Measurements from ENCODE around the gene EAPP. TPM values are rescaled to one million over a fixed set of nuclear protein-coding genes. Genes with fewer than 3 reads are reported as not detected.

EAPP gene
- total and polyA plus RNA-seq, 10 of the 15 experiments (the other 5 are each of a cell fraction or from before 2014, with no cell fraction given): 23.5 to 94.6 (median 44.7) TPM

- SMC1A ChIA-PET (ENCODE audit: uncharacterized antibody, unreplicated experiment): interaction anchor here (0.6 kb wide), 1 partner anchor 427 kb away, joined by 3 read pairs; no protein-coding TSS in a partner anchor
- BruUV-seq (replicated peaks): no TSS peak
- Histone ChIP-seq H3K79me2 (ENCODE audit: control insufficient read depth, insufficient read depth, low read length) (no peaks in the 10 kb centered on the region), H4K20me1 (ENCODE audit: control insufficient read depth, insufficient read depth) (no peaks in the 10 kb centered on the region), H3K4me3 (no peak overlapping the region), H3K9ac (ENCODE audit: control insufficient read depth, insufficient read depth, low read length) (no peak overlapping the region), H3K27ac (ENCODE audit: control insufficient read depth, insufficient read depth) (no peak overlapping the region), H3K4me2 (ENCODE audit: control insufficient read depth, insufficient read depth) (no peak overlapping the region), H3K36me3 (ENCODE audit: control insufficient read depth in 2 of 2, insufficient read depth in 2 of 2, low read length in 1 of 2) (no peaks in the 10 kb centered on the region), H3K9me3 (replicated peaks; ENCODE audit: control insufficient read depth, insufficient read depth, low read length) (no peaks in the 10 kb centered on the region), H3K4me1 (ENCODE audit: control insufficient read depth, insufficient read depth, low read length) (no peaks in the 10 kb centered on the region), H2AFZ (ENCODE audit: control insufficient read depth, low read depth, low read length) (no peak overlapping the region), H3K27me3 (replicated peaks in 1 of 2; ENCODE audit: control insufficient read depth in 2 of 2, insufficient read depth in 2 of 2, low read length in 1 of 2) (no peaks in the 10 kb centered on the region)
- 85% methylated on average over 7 of the region's 7 CpGs for WGBS (ENCODE audit: insufficient coverage, insufficient replicate concordance, low lambda C conversion rate, missing lambda C conversion rate)
- TF ChIP-seq FOS (IDR thresholded peaks at IDR 0.05; ENCODE audit: borderline replicate concordance, extremely low read depth, insufficient read length) (no peak), POLR2AphosphoS2 (IDR thresholded peaks at IDR 0.05; ENCODE audit: low read depth, low read length) (no peak), LARP7 (IDR thresholded peaks at IDR 0.05) (no peak), SREBF1 (IDR thresholded peaks at IDR 0.05; ENCODE audit: low read length) (no peak), SP1 (IDR thresholded peaks at IDR 0.05; ENCODE audit: low read depth, low read length) (no peak), RAD21 (IDR thresholded peaks at IDR 0.05; ENCODE audit: insufficient read depth, low read depth, low read length) (no peak), RBBP5 (conservative IDR thresholded peaks at IDR 0.05) (no peak), ZNF217 (IDR thresholded peaks at IDR 0.05) (no peak), BCL11A (IDR thresholded peaks at IDR 0.05; ENCODE audit: low read depth, low read length) (no peak), PML (IDR thresholded peaks at IDR 0.05; ENCODE audit: low read length) (no peak)
- TF ChIP-seq, protein P1, sequence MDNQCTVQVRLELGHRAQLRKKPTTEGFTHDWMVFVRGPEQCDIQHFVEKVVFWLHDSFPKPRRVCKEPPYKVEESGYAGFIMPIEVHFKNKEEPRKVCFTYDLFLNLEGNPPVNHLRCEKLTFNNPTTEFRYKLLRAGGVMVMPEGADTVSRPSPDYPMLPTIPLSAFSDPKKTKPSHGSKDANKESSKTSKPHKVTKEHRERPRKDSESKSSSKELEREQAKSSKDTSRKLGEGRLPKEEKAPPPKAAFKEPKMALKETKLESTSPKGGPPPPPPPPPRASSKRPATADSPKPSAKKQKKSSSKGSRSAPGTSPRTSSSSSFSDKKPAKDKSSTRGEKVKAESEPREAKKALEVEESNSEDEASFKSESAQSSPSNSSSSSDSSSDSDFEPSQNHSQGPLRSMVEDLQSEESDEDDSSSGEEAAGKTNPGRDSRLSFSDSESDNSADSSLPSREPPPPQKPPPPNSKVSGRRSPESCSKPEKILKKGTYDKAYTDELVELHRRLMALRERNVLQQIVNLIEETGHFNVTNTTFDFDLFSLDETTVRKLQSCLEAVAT (IDR thresholded peaks at IDR 0.05): no peak
- in situ Hi-C loops (cut with MboI) (no loop called here), intact Hi-C loops (cut with micrococcal nuclease; ENCODE audit: unreplicated experiment) (no loop called here)
- DNase-seq (ENCODE audit: low read depth, low spot score): no peak
- RAD21 ChIA-PET (ENCODE audit: unreplicated experiment): no interaction called here
- no peak for ATAC-seq
- FAIRE-seq: no peak
- CTCF ChIA-PET: no interaction called here
- POLR2A ChIA-PET: no interaction called here
Observed at GRCh38 chr14:34488528-34488927, 51.0 kb downstream of the EAPP start.
